CD14-positive monocyte (primary cell): Measurements from ENCODE around the gene CEBPZ. TPM values are rescaled to one million over a fixed set of nuclear protein-coding genes. Genes with fewer than 3 reads are reported as not detected.
A peak's percentile ranks its signal among the peaks of the same experiment; 100 is the strongest.

Source experiments
- DNase-seq, 3 donors: peaks; one replicate each; pipeline ENCODE4 v3.0.0-alpha.2; 2011 to 2022
- H2AFZ ChIP-seq: 2 replicates; pipeline ENCODE4 v1.6.0; 2012; ENCODE audit warnings: mild to moderate bottlenecking, low read depth, low read length, inconsistent platforms; ENCODE audit not compliant: insufficient read depth, poor library complexity, severe bottlenecking
- H3K27ac ChIP-seq, 2 donors: 1 replicate in 1 of 2; 2 replicates in 1 of 2; pipeline ENCODE4 v1.5.1; 2012 to 2013; ENCODE audit warnings: low read length in 2 of 2, control low read depth in 1 of 2, inconsistent platforms in 1 of 2, low read depth in 1 of 2, mild to moderate bottlenecking in 1 of 2
- H3K27me3 ChIP-seq, 2 donors: one replicate each; pipeline versions ENCODE4 v1.6.0 to v1.6.1; 2011 to 2013; ENCODE audit warnings: low read length in 2 of 2; ENCODE audit not compliant: control insufficient read depth in 2 of 2, insufficient read depth in 2 of 2
- H3K36me3 ChIP-seq, 2 donors: replicated peaks in 1 of 2; 1 replicate in 1 of 2; 2 replicates in 1 of 2; pipeline versions ENCODE4 v1.5.1 to v1.6.1; 2012 to 2013; ENCODE audit warnings: low read length in 2 of 2, control low read depth in 1 of 2, inconsistent platforms in 1 of 2, mild to moderate bottlenecking in 1 of 2; ENCODE audit not compliant: insufficient read depth in 2 of 2, control insufficient read depth in 1 of 2
- H3K4me1 ChIP-seq, 2 donors: 1 replicate in 1 of 2; 2 replicates in 1 of 2; pipeline versions ENCODE4 v1.5.1 to v1.6.1; 2012 to 2013; ENCODE audit warnings: low read length in 2 of 2, control low read depth in 1 of 2, inconsistent platforms in 1 of 2, mild to moderate bottlenecking in 1 of 2, moderate library complexity in 1 of 2; ENCODE audit not compliant: insufficient read depth in 2 of 2, control insufficient read depth in 1 of 2
- H3K4me2 ChIP-seq: replicated peaks from 2 replicates; pipeline ENCODE3; 2012; ENCODE audit warnings: low read length, moderate library complexity, mild to moderate bottlenecking; ENCODE audit not compliant: poor library complexity, severe bottlenecking; ENCODE audit errors: extremely low read depth
- H3K4me3 ChIP-seq, 3 experiments: fragments of 200-600 bp in 1 of 3; sonication (generic) in 1 of 3; replicated peaks in 1 of 3; 1 replicate in 2 of 3; 2 replicates in 1 of 3; pipeline ENCODE4 v1.5.1; 2011 to 2013; ENCODE audit warnings: low read length in 3 of 3, mild to moderate bottlenecking in 3 of 3, control low read depth in 2 of 3, low read depth in 2 of 3, inconsistent platforms in 1 of 3, moderate library complexity in 1 of 3
- H3K79me2 ChIP-seq: 2 replicates; pipeline ENCODE4 v1.6.0; 2012; ENCODE audit warnings: mild to moderate bottlenecking, control low read depth, inconsistent platforms, low read length, moderate library complexity; ENCODE audit not compliant: insufficient read depth
- H3K9ac ChIP-seq: 2 replicates; pipeline ENCODE4 v1.6.0; 2017; ENCODE audit warnings: low read length, mild to moderate bottlenecking; ENCODE audit not compliant: insufficient read depth, poor library complexity, severe bottlenecking
- H3K9me3 ChIP-seq, 2 donors: replicated peaks in 1 of 2; 1 replicate in 1 of 2; 2 replicates in 1 of 2; pipeline versions ENCODE4 v1.5.1 to v1.6.1; 2012 to 2013; ENCODE audit warnings: low read length in 2 of 2, control low read depth in 1 of 2; ENCODE audit not compliant: control insufficient read depth in 1 of 2, insufficient read depth in 1 of 2
- H4K20me1 ChIP-seq: 2 replicates; pipeline ENCODE4 v1.6.0; 2012; ENCODE audit warnings: mild to moderate bottlenecking, low read length, control low read depth, moderate library complexity; ENCODE audit not compliant: insufficient read depth
- H3K27ac Mint-ChIP-seq, 7 donors: one replicate each; pipeline ENCODE4 v1.8.0; 2020; ENCODE audit warnings: mild to moderate bottlenecking in 7 of 7, mixed read lengths in 7 of 7, moderate library complexity in 6 of 7, inconsistent platforms in 2 of 7
- H3K27me3 Mint-ChIP-seq, 3 donors: one replicate each; pipeline ENCODE4 v1.8.0; 2021 to 2022; ENCODE audit warnings: low read depth in 3 of 3, mild to moderate bottlenecking in 3 of 3, mixed read lengths in 3 of 3, moderate library complexity in 3 of 3, inconsistent platforms in 1 of 3
- H3K36me3 Mint-ChIP-seq, 2 donors: one replicate each; pipeline ENCODE4 v1.8.0; 2020; ENCODE audit warnings: mixed read lengths in 2 of 2, inconsistent platforms in 1 of 2, mild to moderate bottlenecking in 1 of 2
- H3K4me1 Mint-ChIP-seq: one replicate; pipeline ENCODE4 v1.8.0; 2020; ENCODE audit warnings: mild to moderate bottlenecking, mixed read lengths
- H3K4me3 Mint-ChIP-seq, 2 donors: one replicate each; pipeline ENCODE4 v1.8.0; 2020; ENCODE audit warnings: mild to moderate bottlenecking in 2 of 2, mixed read lengths in 2 of 2, moderate library complexity in 1 of 2
- H3K9me3 Mint-ChIP-seq, 7 donors: one replicate each; pipeline ENCODE4 v1.8.0; 2020 to 2022; ENCODE audit warnings: mixed read lengths in 7 of 7, mild to moderate bottlenecking in 6 of 7, moderate library complexity in 6 of 7, inconsistent platforms in 2 of 7
- WGBS: methylation state at CpG from one replicate; pipeline ENCODE4 v1.1.5; 2013; ENCODE audit warnings: missing lambda C conversion rate; ENCODE audit not compliant: insufficient coverage; 5-methylcytosine and 5-hydroxymethylcytosine counted together
- intact Hi-C, 2 donors: fragments of 100-400 bp; cut with micrococcal nuclease; formaldehyde crosslinking; loops; one replicate each; pipeline versions ENCODE4 v1.15.0 to v1.15.1; 2023
- polyA plus RNA-seq, 3 donors: library from polyadenylated mRNA; depleted of rRNA in 1 of 3; unstranded in 2 of 3; stranded (reverse) in 1 of 3; fragments of 300-500 nt in 2 of 3; fragments of >200 nt in 1 of 3; fragmentation: Illumina TruSeq in 2 of 3; gene quantifications; 1 replicate in 2 of 3; 2 replicates in 1 of 3; pipeline ENCODE4 v1.2.3, GENCODE V29; 2012 to 2021
- TF ChIP-seq, protein P1 (sequence below): fragments of 200-600 bp; IDR thresholded peaks from one replicate; pipeline ENCODE4 v1.8.0; 2022; ENCODE audit warnings: antibody characterized with exemption, mild to moderate bottlenecking

Gene CEBPZ
- polyA plus RNA-seq, 3 donors = 5.7 to 11.2 (median 11.1) TPM

DNA sequence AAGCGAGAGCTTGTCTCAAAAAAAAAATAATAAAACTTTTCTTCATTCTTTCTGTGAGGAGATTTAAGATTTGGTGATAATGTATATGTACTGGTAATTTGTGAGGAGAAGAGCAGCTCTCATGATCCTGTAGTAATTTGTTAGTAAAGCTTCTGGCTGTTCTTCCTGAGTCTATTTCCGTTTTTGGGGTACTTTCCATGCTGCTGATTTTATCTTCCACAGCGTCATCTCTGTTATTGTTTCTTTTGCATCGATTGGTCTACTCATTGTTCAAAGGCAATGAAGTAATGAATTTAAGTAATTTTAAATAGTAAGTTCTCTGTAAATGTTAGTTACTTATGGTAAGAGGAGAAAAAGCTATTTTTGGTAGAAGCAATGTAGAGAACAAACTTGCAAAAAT lies 12.0 kb upstream of the CEBPZ start:
- Histone ChIP-seq H3K9ac (no peak overlapping the region), H3K27me3 (no peaks in the 10 kb centered on the region), H3K36me3 (peaks cover 89 to 98% of the 10 kb centered on the region in 2 donors), H3K4me3 (no peak overlapping the region), H4K20me1 (no peaks in the 10 kb centered on the region), H3K79me2 (no peaks in the 10 kb centered on the region), H3K27ac (no peak overlapping the region), H2AFZ (no peak overlapping the region), H3K9me3 (no peaks in the 10 kb centered on the region), H3K4me1 (no peaks in the 10 kb centered on the region), H3K4me2 (no peak overlapping the region)
- intact Hi-C loops = no loop called here
- DNase-seq = no peak
- Mint-ChIP-seq H3K27me3 (no peaks in the 10 kb centered on the region), H3K4me3 (no peak overlapping the region), H3K9me3 (no peaks in the 10 kb centered on the region), H3K4me1 (no peaks in the 10 kb centered on the region), H3K36me3 (peaks cover 80 to 93% of the 10 kb centered on the region in 2 donors), H3K27ac (no peak overlapping the region)
- TF ChIP-seq, protein P1, sequence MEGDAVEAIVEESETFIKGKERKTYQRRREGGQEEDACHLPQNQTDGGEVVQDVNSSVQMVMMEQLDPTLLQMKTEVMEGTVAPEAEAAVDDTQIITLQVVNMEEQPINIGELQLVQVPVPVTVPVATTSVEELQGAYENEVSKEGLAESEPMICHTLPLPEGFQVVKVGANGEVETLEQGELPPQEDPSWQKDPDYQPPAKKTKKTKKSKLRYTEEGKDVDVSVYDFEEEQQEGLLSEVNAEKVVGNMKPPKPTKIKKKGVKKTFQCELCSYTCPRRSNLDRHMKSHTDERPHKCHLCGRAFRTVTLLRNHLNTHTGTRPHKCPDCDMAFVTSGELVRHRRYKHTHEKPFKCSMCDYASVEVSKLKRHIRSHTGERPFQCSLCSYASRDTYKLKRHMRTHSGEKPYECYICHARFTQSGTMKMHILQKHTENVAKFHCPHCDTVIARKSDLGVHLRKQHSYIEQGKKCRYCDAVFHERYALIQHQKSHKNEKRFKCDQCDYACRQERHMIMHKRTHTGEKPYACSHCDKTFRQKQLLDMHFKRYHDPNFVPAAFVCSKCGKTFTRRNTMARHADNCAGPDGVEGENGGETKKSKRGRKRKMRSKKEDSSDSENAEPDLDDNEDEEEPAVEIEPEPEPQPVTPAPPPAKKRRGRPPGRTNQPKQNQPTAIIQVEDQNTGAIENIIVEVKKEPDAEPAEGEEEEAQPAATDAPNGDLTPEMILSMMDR = no peak
- 100% methylated on average over 3 of the region's 4 CpGs for WGBS

DNA sequence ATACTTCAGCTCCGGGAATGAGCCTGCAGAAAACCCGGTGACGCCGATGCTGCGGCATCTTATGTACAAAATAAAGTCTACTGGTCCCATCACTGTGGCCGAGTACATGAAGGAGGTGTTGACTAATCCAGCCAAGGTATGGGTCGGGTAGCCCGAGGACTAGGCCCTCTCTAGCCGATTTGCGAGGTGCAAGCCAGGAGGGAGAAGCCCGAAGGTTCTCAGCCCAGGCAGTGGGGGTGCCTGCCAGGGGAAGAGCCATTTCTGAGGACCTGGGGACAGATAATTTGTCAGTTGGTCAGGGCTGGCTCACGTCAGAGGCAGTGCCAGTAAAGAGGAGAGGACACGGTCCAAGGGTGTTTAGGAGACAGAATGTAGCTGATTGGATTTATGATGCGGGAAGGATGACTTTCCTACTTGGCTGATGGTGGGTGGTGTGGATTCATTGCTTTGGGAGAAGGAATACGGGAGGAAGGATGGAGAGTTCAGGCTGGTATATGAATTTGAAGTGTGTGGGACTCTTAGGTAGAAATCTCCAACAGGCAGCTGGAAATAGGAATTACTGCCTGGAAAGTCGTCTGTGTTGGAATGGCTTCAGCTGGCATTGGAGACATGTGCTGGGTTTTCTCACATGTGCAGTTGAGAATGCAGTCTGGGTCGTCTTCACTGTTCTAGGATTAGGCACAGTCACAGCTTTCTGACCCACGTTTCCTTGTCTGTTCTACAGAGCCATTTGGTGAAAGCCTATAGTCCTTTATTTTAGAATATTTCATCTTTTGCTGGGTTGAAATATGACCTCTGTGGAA lies 936 bp upstream of the CEBPZ start:
- Histone ChIP-seq H3K79me2 (peaks cover 78% of the 10 kb centered on the region), H3K4me1 (peaks cover 23 to 27% of the 10 kb centered on the region in 2 donors), H3K27ac (peak overlapping the region; percentile 86 to 96), H3K9ac (peak overlapping the region; percentile 88), H2AFZ (peak overlapping the region; percentile 97), H3K27me3 (no peaks in the 10 kb centered on the region), H3K4me3 (peak overlapping the region; percentile 70 to 96 (median 87)), H4K20me1 (peaks cover 12% of the 10 kb centered on the region), H3K9me3 (no peaks in the 10 kb centered on the region), H3K36me3 (peaks cover 26 to 30% of the 10 kb centered on the region in 2 donors), H3K4me2 (peak overlapping the region; percentile 97)
- intact Hi-C loops = loop anchor here (5.0 kb wide), 1 partner anchor 35 kb away; the partner anchor contains the start of gene CEBPZOS (in 2 of the 2)
- WGBS = 33% methylated on average over 13 of the region's 18 CpGs
- no peaks in the 10 kb centered on the region for H3K4me1 Mint-ChIP-seq
- peak in 1 of 3 donors; percentile 1 for DNase-seq
- TF ChIP-seq, protein P1 = no peak
- peaks cover 0 to 3% (median 0%) of the 10 kb centered on the region in 7 donors for H3K9me3 Mint-ChIP-seq
- peaks cover 38 to 42% of the 10 kb centered on the region in 2 donors for H3K36me3 Mint-ChIP-seq
- no peak overlapping the region for H3K4me3 Mint-ChIP-seq
- H3K27ac Mint-ChIP-seq = no peak overlapping the region
- H3K27me3 Mint-ChIP-seq = no peaks in the 10 kb centered on the region
